Activated CD4-positive, alpha-beta T cell treated with anti-CD3 and anti-CD28 coated beads, Interleukin-2, Interleukin-6, amounts not matched to agents 100 ng/mL and 50 ng/mL, durations not matched to agents 16 hours and 8 hours (primary cell): ENCODE measurements around the gene KRTAP12-2.
"Not testable (repeated sequence)": the region's sequence is repeated elsewhere in the genome, so short reads cannot be mapped to it uniquely, and the experiment has no call there.

Source experiments
- DNase-seq: peaks from one replicate; pipeline ENCODE4 v3.0.0-alpha.2; 2020

KRTAP12-2 gene

GRCh38 chr21:44702111-44702972, 35.6 kb upstream of the KRTAP12-2 start:
- DNase-seq = no peak

GRCh38 chr21:44701541-44701940, 34.8 kb upstream of the KRTAP12-2 start:
- no peak for DNase-seq

- no peak for DNase-seq
Observed at GRCh38 chr21:44701023-44701400, 34.3 kb upstream of the KRTAP12-2 start.

GRCh38 chr21:44700101-44701022, 33.6 kb upstream of the KRTAP12-2 start:
- no peak for DNase-seq

- DNase-seq = no peak
Observed at GRCh38 chr21:44699502-44700001, 32.8 kb upstream of the KRTAP12-2 start.

GRCh38 chr21:44697811-44698734, 31.3 kb upstream of the KRTAP12-2 start:
- DNase-seq = no peak

GRCh38 chr21:44697172-44697810, 30.6 kb upstream of the KRTAP12-2 start, which contains the start of gene KRTAP10-12:
TSS of gene KRTAP10-12 (plus strand) at chr21:44697172. CDS start at chr21:44697202, 30 bp downstream.
- DNase-seq = not testable (repeated sequence)

GRCh38 chr21:44696572-44696971, 29.8 kb upstream of the KRTAP12-2 start:
- DNase-seq = no peak

GRCh38 chr21:44695641-44696040, 28.9 kb upstream of the KRTAP12-2 start:
- no peak for DNase-seq

- DNase-seq = no peak
Observed at GRCh38 chr21:44695184-44695583, 28.5 kb upstream of the KRTAP12-2 start.

- DNase-seq = no peak
Observed at GRCh38 chr21:44694776-44695175, 28.0 kb upstream of the KRTAP12-2 start.

GRCh38 chr21:44692798-44693512, 26.2 kb upstream of the KRTAP12-2 start:
- no peak for DNase-seq

GRCh38 chr21:44691686-44692085, 25.0 kb upstream of the KRTAP12-2 start:
- no peak for DNase-seq

- not testable (repeated sequence) for DNase-seq
Observed at GRCh38 chr21:44689740-44690139, 23.0 kb upstream of the KRTAP12-2 start.

- DNase-seq = no peak
Observed at GRCh38 chr21:44687671-44688070, 20.9 kb upstream of the KRTAP12-2 start.

- no peak for DNase-seq
Observed at GRCh38 chr21:44686843-44687561, 20.3 kb upstream of the KRTAP12-2 start.

- DNase-seq = peak; percentile 27
Observed at GRCh38 chr21:44686000-44686781, 19.5 kb upstream of the KRTAP12-2 start.

- DNase-seq = not testable (repeated sequence)
Observed at GRCh38 chr21:44685050-44685449, 18.3 kb upstream of the KRTAP12-2 start.

GRCh38 chr21:44684483-44684882, 17.8 kb upstream of the KRTAP12-2 start:
- DNase-seq = no peak
